Measurements from ENCODE around the gene SLC66A3.

DNA sequence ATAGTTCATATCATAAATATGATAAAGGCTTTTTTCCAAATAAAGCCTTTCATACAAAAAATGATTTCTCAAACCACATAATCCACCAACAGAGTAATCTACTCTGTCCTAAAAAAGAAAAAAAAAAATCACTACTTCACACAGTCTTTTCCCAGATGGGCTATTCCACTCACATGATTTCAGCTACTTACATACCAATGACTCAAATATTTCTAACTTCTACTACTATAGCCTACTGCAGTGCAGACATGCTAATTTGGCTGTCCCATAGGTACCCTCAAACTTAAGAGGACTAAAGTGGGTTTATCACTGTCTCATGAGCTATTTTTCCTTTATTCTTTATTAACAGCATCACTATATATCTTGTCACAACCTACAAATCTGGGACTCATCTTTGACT lies 57.4 kb downstream of the SLC66A3 start:
- TF ChIP-seq, protein P1, sequence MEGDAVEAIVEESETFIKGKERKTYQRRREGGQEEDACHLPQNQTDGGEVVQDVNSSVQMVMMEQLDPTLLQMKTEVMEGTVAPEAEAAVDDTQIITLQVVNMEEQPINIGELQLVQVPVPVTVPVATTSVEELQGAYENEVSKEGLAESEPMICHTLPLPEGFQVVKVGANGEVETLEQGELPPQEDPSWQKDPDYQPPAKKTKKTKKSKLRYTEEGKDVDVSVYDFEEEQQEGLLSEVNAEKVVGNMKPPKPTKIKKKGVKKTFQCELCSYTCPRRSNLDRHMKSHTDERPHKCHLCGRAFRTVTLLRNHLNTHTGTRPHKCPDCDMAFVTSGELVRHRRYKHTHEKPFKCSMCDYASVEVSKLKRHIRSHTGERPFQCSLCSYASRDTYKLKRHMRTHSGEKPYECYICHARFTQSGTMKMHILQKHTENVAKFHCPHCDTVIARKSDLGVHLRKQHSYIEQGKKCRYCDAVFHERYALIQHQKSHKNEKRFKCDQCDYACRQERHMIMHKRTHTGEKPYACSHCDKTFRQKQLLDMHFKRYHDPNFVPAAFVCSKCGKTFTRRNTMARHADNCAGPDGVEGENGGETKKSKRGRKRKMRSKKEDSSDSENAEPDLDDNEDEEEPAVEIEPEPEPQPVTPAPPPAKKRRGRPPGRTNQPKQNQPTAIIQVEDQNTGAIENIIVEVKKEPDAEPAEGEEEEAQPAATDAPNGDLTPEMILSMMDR (IDR thresholded peaks at IDR 0.05) = no peak
- TF ChIP-seq, protein P2, sequence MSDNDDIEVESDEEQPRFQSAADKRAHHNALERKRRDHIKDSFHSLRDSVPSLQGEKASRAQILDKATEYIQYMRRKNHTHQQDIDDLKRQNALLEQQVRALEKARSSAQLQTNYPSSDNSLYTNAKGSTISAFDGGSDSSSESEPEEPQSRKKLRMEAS (CRISPR knock-in tag; IDR thresholded peaks at IDR 0.05) = no peak
- TF ChIP-seq ZNF396 (CRISPR knock-in tag; IDR thresholded peaks at IDR 0.05; ENCODE audit: borderline replicate concordance) = no peak
- TF ChIP-seq, protein P3, sequence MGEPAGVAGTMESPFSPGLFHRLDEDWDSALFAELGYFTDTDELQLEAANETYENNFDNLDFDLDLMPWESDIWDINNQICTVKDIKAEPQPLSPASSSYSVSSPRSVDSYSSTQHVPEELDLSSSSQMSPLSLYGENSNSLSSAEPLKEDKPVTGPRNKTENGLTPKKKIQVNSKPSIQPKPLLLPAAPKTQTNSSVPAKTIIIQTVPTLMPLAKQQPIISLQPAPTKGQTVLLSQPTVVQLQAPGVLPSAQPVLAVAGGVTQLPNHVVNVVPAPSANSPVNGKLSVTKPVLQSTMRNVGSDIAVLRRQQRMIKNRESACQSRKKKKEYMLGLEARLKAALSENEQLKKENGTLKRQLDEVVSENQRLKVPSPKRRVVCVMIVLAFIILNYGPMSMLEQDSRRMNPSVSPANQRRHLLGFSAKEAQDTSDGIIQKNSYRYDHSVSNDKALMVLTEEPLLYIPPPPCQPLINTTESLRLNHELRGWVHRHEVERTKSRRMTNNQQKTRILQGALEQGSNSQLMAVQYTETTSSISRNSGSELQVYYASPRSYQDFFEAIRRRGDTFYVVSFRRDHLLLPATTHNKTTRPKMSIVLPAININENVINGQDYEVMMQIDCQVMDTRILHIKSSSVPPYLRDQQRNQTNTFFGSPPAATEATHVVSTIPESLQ (CRISPR knock-in tag; IDR thresholded peaks at IDR 0.05) = no peak
- TF ChIP-seq GABPB1 (CRISPR knock-in tag; IDR thresholded peaks at IDR 0.05) = no peak
- no peak for TF ChIP-seq JUN (CRISPR knock-in tag; IDR thresholded peaks at IDR 0.05)
- TF ChIP-seq, protein P4, sequence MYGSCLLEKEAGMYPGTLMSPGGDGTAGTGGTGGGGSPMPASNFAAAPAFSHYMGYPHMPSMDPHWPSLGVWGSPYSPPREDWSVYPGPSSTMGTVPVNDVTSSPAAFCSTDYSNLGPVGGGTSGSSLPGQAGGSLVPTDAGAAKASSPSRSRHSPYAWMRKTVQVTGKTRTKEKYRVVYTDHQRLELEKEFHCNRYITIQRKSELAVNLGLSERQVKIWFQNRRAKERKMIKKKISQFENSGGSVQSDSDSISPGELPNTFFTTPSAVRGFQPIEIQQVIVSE (CRISPR knock-in tag; IDR thresholded peaks at IDR 0.05; ENCODE audit: borderline replicate concordance) = no peak
- TF ChIP-seq, protein P5, sequence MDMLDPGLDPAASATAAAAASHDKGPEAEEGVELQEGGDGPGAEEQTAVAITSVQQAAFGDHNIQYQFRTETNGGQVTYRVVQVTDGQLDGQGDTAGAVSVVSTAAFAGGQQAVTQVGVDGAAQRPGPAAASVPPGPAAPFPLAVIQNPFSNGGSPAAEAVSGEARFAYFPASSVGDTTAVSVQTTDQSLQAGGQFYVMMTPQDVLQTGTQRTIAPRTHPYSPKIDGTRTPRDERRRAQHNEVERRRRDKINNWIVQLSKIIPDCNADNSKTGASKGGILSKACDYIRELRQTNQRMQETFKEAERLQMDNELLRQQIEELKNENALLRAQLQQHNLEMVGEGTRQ (CRISPR knock-in tag; IDR thresholded peaks at IDR 0.05) = no peak
- TF ChIP-seq, protein P6, sequence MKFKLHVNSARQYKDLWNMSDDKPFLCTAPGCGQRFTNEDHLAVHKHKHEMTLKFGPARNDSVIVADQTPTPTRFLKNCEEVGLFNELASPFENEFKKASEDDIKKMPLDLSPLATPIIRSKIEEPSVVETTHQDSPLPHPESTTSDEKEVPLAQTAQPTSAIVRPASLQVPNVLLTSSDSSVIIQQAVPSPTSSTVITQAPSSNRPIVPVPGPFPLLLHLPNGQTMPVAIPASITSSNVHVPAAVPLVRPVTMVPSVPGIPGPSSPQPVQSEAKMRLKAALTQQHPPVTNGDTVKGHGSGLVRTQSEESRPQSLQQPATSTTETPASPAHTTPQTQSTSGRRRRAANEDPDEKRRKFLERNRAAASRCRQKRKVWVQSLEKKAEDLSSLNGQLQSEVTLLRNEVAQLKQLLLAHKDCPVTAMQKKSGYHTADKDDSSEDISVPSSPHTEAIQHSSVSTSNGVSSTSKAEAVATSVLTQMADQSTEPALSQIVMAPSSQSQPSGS (CRISPR knock-in tag; IDR thresholded peaks at IDR 0.05; ENCODE audit: borderline replicate concordance, low read depth) = no peak
